K562 (cell line): ENCODE results near the gene CEP44. TPM values are rescaled to one million over a fixed set of nuclear protein-coding genes. Genes with fewer than 3 reads are reported as not detected.
A peak's percentile ranks its signal among the peaks of the same experiment; 100 is the strongest.
"Not testable (repeated sequence)": the region's sequence is repeated elsewhere in the genome, so short reads cannot be mapped to it uniquely, and the experiment has no call there.

ENCODE experiments used
- ATAC-seq: fragments of 200-7000 bp; cut with Tn5 transposase; 3 replicates; pipeline ENCODE4 v1.9.1; 2020; ENCODE audit warnings: moderate library complexity
- BruUV-seq: library from RNA; stranded (reverse); fragments of 400-500 nt; replicated peaks from 2 replicates; lab custom pipeline; 2021; lab: Mats Ljungman, UMichigan
- CTCF ChIA-PET: fragments of 300-600 bp; formaldehyde crosslinking; extraction: SDS; loops from one replicate; lab custom pipeline; 2021; ENCODE audit warnings: low intra/inter-chr PET ratio; lab: Yijun Ruan, JAX
- POLR2A ChIA-PET: fragments of 300-600, 350-650 bp; sonication (Branson Sonifier 250); formaldehyde crosslinking; extraction: SDS; loops from one replicate; lab custom pipeline; 2021; ENCODE audit warnings: antibody characterized with exemption, inconsistent platforms; lab: Yijun Ruan, JAX
- DNase-seq, 4 experiments: peaks; one replicate each; pipeline versions ENCODE4 v3.0.0 to v3.0.0-alpha.2; 2011 to 2018; ENCODE audit warnings: low spot score in 3 of 4, mixed read lengths in 3 of 4; ENCODE audit errors: extremely low read depth in 1 of 4
- FAIRE-seq: peaks from 2 replicates; lab custom pipeline; 2011; peaks lifted over from hg19 to GRCh38; lab: Jason Lieb, UNC
- H2AFZ ChIP-seq: 2 replicates; pipeline ENCODE4 v1.6.0; 2011; ENCODE audit warnings: low read depth, low read length, control low read depth, inconsistent platforms
- H3K27ac ChIP-seq: fragments of 200-600 bp; 3 replicates; pipeline ENCODE4 v1.8.0; 2011; ENCODE audit warnings: low read depth, mild to moderate bottlenecking, control low read depth, inconsistent platforms, low read length, moderate library complexity, mixed read lengths; ENCODE audit errors: extremely low read depth
- H3K27me3 ChIP-seq, 2 experiments: fragments of 300-600 bp in 1 of 2; 2 replicates in 1 of 2; 3 replicates in 1 of 2; pipeline versions ENCODE4 v1.6.0 to v1.8.0; 2011; ENCODE audit warnings: inconsistent platforms in 2 of 2, low read length in 2 of 2, mild to moderate bottlenecking in 1 of 2, mixed read lengths in 1 of 2, moderate library complexity in 1 of 2; ENCODE audit not compliant: control insufficient read depth in 2 of 2, insufficient read depth in 2 of 2
- H3K36me3 ChIP-seq: fragments of 300-600 bp; 3 replicates; pipeline ENCODE4 v1.8.0; 2011; ENCODE audit warnings: mild to moderate bottlenecking, low read length, inconsistent platforms; ENCODE audit not compliant: control insufficient read depth, insufficient read depth
- H3K4me1 ChIP-seq, 2 experiments: fragments of 200-600 bp in 1 of 2; replicated peaks in 1 of 2; 2 replicates in 1 of 2; 3 replicates in 1 of 2; pipeline versions ENCODE4 v1.5.1 to v1.8.0; 2011; ENCODE audit warnings: inconsistent platforms in 2 of 2, low read length in 2 of 2, mild to moderate bottlenecking in 1 of 2, mixed read lengths in 1 of 2, moderate library complexity in 1 of 2; ENCODE audit not compliant: control insufficient read depth in 2 of 2, insufficient read depth in 2 of 2
- H3K4me2 ChIP-seq: 2 replicates; pipeline ENCODE4 v1.6.1; 2011; ENCODE audit warnings: low read length, control low read depth, inconsistent platforms, mixed read lengths; ENCODE audit not compliant: insufficient read depth
- H3K4me3 ChIP-seq: fragments of 200-600 bp; sonication (generic), shearing (Covaris generic); 2 replicates; pipeline ENCODE4 v1.5.1; 2016; ENCODE audit warnings: control low read depth, inconsistent platforms
- H3K79me2 ChIP-seq: fragments of 200-600 bp; 3 replicates; pipeline ENCODE4 v1.8.0; 2011; ENCODE audit warnings: low read length, inconsistent platforms; ENCODE audit not compliant: control insufficient read depth, insufficient read depth
- H3K9ac ChIP-seq, 2 experiments: 2 replicates each; pipeline versions ENCODE4 v1.6.0 to v1.6.1; 2011; ENCODE audit warnings: low read depth in 2 of 2, low read length in 2 of 2, control low read depth in 1 of 2, inconsistent platforms in 1 of 2, mild to moderate bottlenecking in 1 of 2, mixed read lengths in 1 of 2; ENCODE audit not compliant: insufficient read depth in 1 of 2
- H3K9me1 ChIP-seq: one replicate; pipeline ENCODE4 v1.6.0; 2011; ENCODE audit warnings: inconsistent platforms, mild to moderate bottlenecking, low read length, moderate library complexity; ENCODE audit not compliant: control insufficient read depth, insufficient read depth
- H3K9me3 ChIP-seq: replicated peaks from 2 replicates; pipeline ENCODE4 v1.5.1; 2011; ENCODE audit warnings: low read depth, low read length, inconsistent platforms; ENCODE audit not compliant: control insufficient read depth, insufficient read depth
- H4K20me1 ChIP-seq: replicated peaks from 2 replicates; pipeline ENCODE4 v1.6.1; 2011; ENCODE audit warnings: low read length, inconsistent platforms, mixed read lengths; ENCODE audit not compliant: control insufficient read depth, insufficient read depth
- CC2D1A ChIP-seq: fragments of 450-650 bp; IDR thresholded peaks from 2 replicates; pipeline ENCODE4 v1.6.1; 2017; ENCODE audit warnings: mild to moderate bottlenecking
- CEBPG ChIP-seq, 3 experiments: fragments of 200-800 bp in 1 of 3; sonication (Bioruptor generic) in 1 of 3; sonication (generic) in 1 of 3; formaldehyde crosslinking in 1 of 3; IDR thresholded peaks in 2 of 3; conservative IDR thresholded peaks in 1 of 3; 2 replicates each; pipeline versions ENCODE4 v1.6.1 to v1.8.0; 2016 to 2022; ENCODE audit warnings: missing compliant biosample characterization in 2 of 3, missing genetic modification characterization in 2 of 3, mild to moderate bottlenecking in 1 of 3, missing genetic modification reagents in 1 of 3
- CXXC5 ChIP-seq: fragments of 250-450 bp; sonication (Bioruptor Pico); IDR thresholded peaks from 2 replicates; pipeline ENCODE4 v1.8.0; 2022; ENCODE audit warnings: inconsistent platforms, mild to moderate bottlenecking, moderate library complexity
- NFE2 ChIP-seq: IDR thresholded peaks from 2 replicates; pipeline ENCODE4 v1.6.1; 2014; ENCODE audit warnings: antibody characterized with exemption, low read depth
- NFYB ChIP-seq: IDR thresholded peaks from 2 replicates; pipeline ENCODE4 v1.6.1; 2011; ENCODE audit warnings: mild to moderate bottlenecking, moderate library complexity; ENCODE audit not compliant: insufficient read length; ENCODE audit errors: extremely low read depth
- ZNF224 ChIP-seq: sonication (generic); formaldehyde crosslinking; IDR thresholded peaks from 2 replicates; pipeline ENCODE4 v1.8.0; 2022; ENCODE audit warnings: mild to moderate bottlenecking, missing genetic modification reagents
- ZNF431 ChIP-seq: sonication (generic); formaldehyde crosslinking; IDR thresholded peaks from 2 replicates; pipeline ENCODE4 v1.8.0; 2022; ENCODE audit warnings: mild to moderate bottlenecking, missing genetic modification reagents
- WGBS: fragments of 100-300 bp; shearing (Covaris generic); methylation state at CpG from one replicate; pipeline ENCODE4 v1.1.6; 2016; ENCODE audit warnings: low coverage, mixed read lengths; ENCODE audit not compliant: insufficient coverage; ENCODE audit errors: missing lambda C conversion rate; 5-methylcytosine and 5-hydroxymethylcytosine counted together
- in situ Hi-C: fragments of 300-500 bp; cut with MboI; formaldehyde crosslinking; loops from 4 replicates; pipeline ENCODE4 v1.15.0; 2018; ENCODE audit warnings: inconsistent platforms, mixed read lengths
- intact Hi-C: fragments of 100-400 bp; cut with micrococcal nuclease; formaldehyde crosslinking; loops from 2 replicates; pipeline ENCODE4 v1.14.2; 2022
- polyA plus RNA-seq, 8 experiments: library from polyadenylated mRNA; depleted of rRNA in 4 of 8; stranded (reverse) in 5 of 8; unstranded in 3 of 8; fragments of >200 nt; fragmentation: Nextera tagmentation in 2 of 8; fragmentation: Illumina TruSeq in 1 of 8; extraction: Ambion mirVana in 2 of 8; extraction: Trizol in 1 of 8; gene quantifications; 2 replicates each; pipeline versions ENCODE4 v1.2.1 to v1.2.3, GENCODE V29; 2011 to 2014; ENCODE audit warnings: inconsistent platforms in 1 of 8, missing spikeins in 1 of 8
- total RNA-seq, 7 experiments: library from RNA; depleted of rRNA in 6 of 7; stranded (reverse); fragments of >200 nt in 6 of 7; fragmentation: Illumina TruSeq in 2 of 7; extraction: Trizol in 2 of 7; gene quantifications; 2 replicates each; pipeline versions ENCODE4 v1.2.1 to v1.2.3, GENCODE V29; 2011 to 2021; ENCODE audit warnings: low replicate concordance in 1 of 7
- TF ChIP-seq, protein P1 (sequence below): IDR thresholded peaks from 2 replicates; pipeline ENCODE4 v1.6.1; 2011; ENCODE audit warnings: borderline replicate concordance, low read depth, mild to moderate bottlenecking, moderate library complexity, low read length; ENCODE audit not compliant: insufficient read depth, poor library complexity, severe bottlenecking
- TF ChIP-seq, protein P2 (sequence below): fragments of 450-650 bp; formaldehyde crosslinking; IDR thresholded peaks from 2 replicates; pipeline ENCODE4 v1.4.0; 2020; ENCODE audit warnings: mild to moderate bottlenecking, moderate library complexity

The CEP44 gene
- total and polyA plus RNA-seq, 9 of the 15 experiments (the other 6 are each of a cell fraction or from before 2014, with no cell fraction given) = 19.6 to 45.0 (median 24.4) TPM

DNA sequence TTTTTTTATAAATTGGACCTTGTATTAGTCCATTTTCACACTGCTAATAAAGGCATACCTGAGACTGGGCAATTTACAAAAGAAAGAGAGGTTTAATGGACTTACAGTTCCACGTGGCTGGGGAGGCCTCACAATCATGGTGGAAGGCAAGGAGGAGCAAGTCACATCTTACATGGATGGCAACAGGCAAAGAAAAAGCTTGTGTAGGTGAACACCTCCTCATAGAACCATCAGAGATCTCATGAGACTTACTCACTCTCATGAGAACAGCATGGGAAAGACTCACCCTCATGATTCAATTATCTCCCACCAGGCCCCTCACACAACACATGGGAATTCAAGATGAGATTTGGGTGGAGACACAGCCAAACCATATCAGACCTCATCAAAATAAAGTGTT, 80.1 kb downstream of the CEP44 start:
- H3K9me3 ChIP-seq, H3K27me3 ChIP-seq, ATAC-seq, H3K9ac ChIP-seq, H3K4me2 ChIP-seq, H3K9me1 ChIP-seq, H3K79me2 ChIP-seq, FAIRE-seq, POLR2A ChIA-PET, DNase-seq, H3K27ac ChIP-seq, H4K20me1 ChIP-seq, H3K36me3 ChIP-seq, H3K4me1 ChIP-seq, H2AFZ ChIP-seq, BruUV-seq, H3K4me3 ChIP-seq: not testable (repeated sequence)
- in situ Hi-C loops = loop anchor here (10.0 to 25.0 kb wide), 2 partner anchors 271 to 1174 kb away; no protein-coding TSS in a partner anchor
- CTCF ChIA-PET = interaction anchor here (3.4 kb wide), 1 partner anchor 268 kb away, joined by 27 read pairs; no protein-coding TSS in a partner anchor
- TF ChIP-seq ZNF431 (CRISPR knock-in tag) = peak; percentile 97
- intact Hi-C loops = loop anchor here (2.0 kb wide), 2 partner anchors 159 to 1977 kb away; partner anchors contain the start of gene HPGD
- WGBS = 17% methylated on average over 1 of the region's 1 CpG

DNA sequence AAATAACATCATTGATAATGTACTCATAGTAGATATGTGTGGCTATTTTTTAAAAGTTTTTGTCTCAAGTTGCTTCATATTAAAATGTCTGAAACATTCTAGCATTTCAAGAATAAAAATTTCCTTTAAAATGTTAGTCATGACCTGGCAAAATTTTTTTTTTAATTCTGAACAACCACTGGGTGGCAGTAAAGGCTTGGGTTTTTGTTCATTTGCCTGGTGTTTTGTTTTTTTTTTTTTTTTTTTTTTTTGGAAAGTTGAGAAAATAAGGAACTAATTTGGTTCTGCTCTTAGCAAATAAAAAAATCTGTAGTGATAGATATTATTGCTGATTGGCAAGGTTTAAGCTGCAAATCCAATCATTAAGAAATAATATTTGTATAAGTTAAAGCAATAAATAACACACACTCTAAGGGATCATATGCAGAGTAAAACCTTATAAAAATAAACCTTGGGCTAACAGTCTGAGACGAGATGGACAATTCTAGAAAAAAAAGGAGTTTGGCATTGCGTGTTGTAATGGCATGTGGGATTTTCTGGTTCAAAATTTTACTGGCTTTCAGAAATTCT, 81.4 kb downstream of the CEP44 start:
- Histone ChIP-seq H3K36me3 (no peaks in the 10 kb centered on the region), H3K9ac (no peak overlapping the region), H4K20me1 (no peaks in the 10 kb centered on the region), H3K4me3 (no peak overlapping the region), H3K27ac (no peak overlapping the region), H3K27me3 (no peaks in the 10 kb centered on the region), H3K9me1 (no peaks in the 10 kb centered on the region), H3K4me1 (no peaks in the 10 kb centered on the region), H3K9me3 (peaks cover 3% of the 10 kb centered on the region; the same call in 1 of the 2 replicates), H2AFZ (no peak overlapping the region), H3K79me2 (no peaks in the 10 kb centered on the region), H3K4me2 (no peak overlapping the region)
- no TSS peak for BruUV-seq
- in situ Hi-C loops = loop anchor here (5.0 to 25.0 kb wide), 3 partner anchors 270 to 1172 kb away; no protein-coding TSS in a partner anchor
- peak; percentile 15 to 68 (median 20) for DNase-seq
- no peak for ATAC-seq
- ChIA-PET POLR2A (no interaction called here), CTCF (interaction anchor here (0.7 to 3.4 kb wide), 4 partner anchors 21 to 349 kb away, joined by 3 to 27 read pairs (median 17); no protein-coding TSS in a partner anchor)
- 33% methylated on average over 2 of the region's 2 CpGs for WGBS
- intact Hi-C loops = loop anchor here (1.0 to 5.0 kb wide), 5 partner anchors 158 to 1976 kb away; partner anchors contain the start of gene HPGD
- FAIRE-seq = peak; percentile 87
- TF ChIP-seq, protein P1, sequence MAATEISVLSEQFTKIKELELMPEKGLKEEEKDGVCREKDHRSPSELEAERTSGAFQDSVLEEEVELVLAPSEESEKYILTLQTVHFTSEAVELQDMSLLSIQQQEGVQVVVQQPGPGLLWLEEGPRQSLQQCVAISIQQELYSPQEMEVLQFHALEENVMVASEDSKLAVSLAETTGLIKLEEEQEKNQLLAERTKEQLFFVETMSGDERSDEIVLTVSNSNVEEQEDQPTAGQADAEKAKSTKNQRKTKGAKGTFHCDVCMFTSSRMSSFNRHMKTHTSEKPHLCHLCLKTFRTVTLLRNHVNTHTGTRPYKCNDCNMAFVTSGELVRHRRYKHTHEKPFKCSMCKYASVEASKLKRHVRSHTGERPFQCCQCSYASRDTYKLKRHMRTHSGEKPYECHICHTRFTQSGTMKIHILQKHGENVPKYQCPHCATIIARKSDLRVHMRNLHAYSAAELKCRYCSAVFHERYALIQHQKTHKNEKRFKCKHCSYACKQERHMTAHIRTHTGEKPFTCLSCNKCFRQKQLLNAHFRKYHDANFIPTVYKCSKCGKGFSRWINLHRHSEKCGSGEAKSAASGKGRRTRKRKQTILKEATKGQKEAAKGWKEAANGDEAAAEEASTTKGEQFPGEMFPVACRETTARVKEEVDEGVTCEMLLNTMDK = no peak
- TF ChIP-seq ZNF224 (CRISPR knock-in tag) (no peak), CXXC5 (CRISPR knock-in tag) (no peak), CC2D1A (peak; percentile 16; the same call in 1 of the 2 replicates), CEBPG (CRISPR knock-in tag; IDR thresholded peaks at IDR 0.05) (no peak), CEBPG (tag; conservative IDR thresholded peaks at IDR 0.05 in 1 of 2, IDR thresholded peaks at IDR 0.05 in 1 of 2) (0 out of 4 replicates have a peak, but pooled peaks of 1 of the 2 experiments have one; percentile 16), NFE2 (peak; percentile 74), NFYB (no peak)
- TF ChIP-seq, protein P2, sequence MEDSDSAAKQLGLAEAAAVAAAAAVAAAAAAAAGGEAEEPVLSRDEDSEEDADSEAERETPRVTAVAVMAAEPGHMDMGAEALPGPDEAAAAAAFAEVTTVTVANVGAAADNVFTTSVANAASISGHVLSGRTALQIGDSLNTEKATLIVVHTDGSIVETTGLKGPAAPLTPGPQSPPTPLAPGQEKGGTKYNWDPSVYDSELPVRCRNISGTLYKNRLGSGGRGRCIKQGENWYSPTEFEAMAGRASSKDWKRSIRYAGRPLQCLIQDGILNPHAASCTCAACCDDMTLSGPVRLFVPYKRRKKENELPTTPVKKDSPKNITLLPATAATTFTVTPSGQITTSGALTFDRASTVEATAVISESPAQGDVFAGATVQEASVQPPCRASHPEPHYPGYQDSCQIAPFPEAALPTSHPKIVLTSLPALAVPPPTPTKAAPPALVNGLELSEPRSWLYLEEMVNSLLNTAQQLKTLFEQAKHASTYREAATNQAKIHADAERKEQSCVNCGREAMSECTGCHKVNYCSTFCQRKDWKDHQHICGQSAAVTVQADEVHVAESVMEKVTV (CRISPR knock-in tag) = peak; percentile 60
